Fibroblast of the conjunctiva (primary cell): ENCODE measurements around the gene KRT79.
"Not testable (repeated sequence)": the region's sequence is repeated elsewhere in the genome, so short reads cannot be mapped to it uniquely, and the experiment has no call there.

Source experiments
- DNase-seq: peaks from one replicate; pipeline ENCODE4 v3.0.0-alpha.2; 2010; ENCODE audit warnings: low read depth

KRT79 gene

GRCh38 chr12:52833922-52834726 is at the start of gene KRT79:
TSS of gene KRT79 (minus strand) at chr12:52834311. CDS start at chr12:52834260, 51 bp downstream.
- DNase-seq, result no peak

- not testable (repeated sequence) for DNase-seq
These were observed 46.4 kb upstream of the KRT79 start for GRCh38 chr12:52880499-52880898.

- DNase-seq, result peak; percentile 88
These were observed 45.6 kb upstream of the KRT79 start for GRCh38 chr12:52879394-52880351.

- DNase-seq, result no peak
These were observed 44.6 kb upstream of the KRT79 start for GRCh38 chr12:52878507-52879393.

GRCh38 chr12:52877242-52877641 is 43.1 kb upstream of the KRT79 start:
- no peak for DNase-seq

- no peak for DNase-seq
These were observed 42.3 kb upstream of the KRT79 start for GRCh38 chr12:52876372-52876771.

GRCh38 chr12:52874573-52875435 is 40.7 kb upstream of the KRT79 start:
- no peak for DNase-seq

- DNase-seq, result peak; percentile 89
These were observed 39.9 kb upstream of the KRT79 start for GRCh38 chr12:52873832-52874572.

GRCh38 chr12:52873513-52873831 is 39.4 kb upstream of the KRT79 start:
- no peak for DNase-seq

GRCh38 chr12:52872644-52873389 is 38.7 kb upstream of the KRT79 start:
- no peak for DNase-seq

GRCh38 chr12:52871291-52872039 is 37.4 kb upstream of the KRT79 start:
- DNase-seq, result peak; percentile 78

GRCh38 chr12:52870361-52871290 is 36.5 kb upstream of the KRT79 start:
- DNase-seq, result no peak

GRCh38 chr12:52867642-52868041 is 33.5 kb upstream of the KRT79 start:
- no peak for DNase-seq

- no peak for DNase-seq
These were observed 33.0 kb upstream of the KRT79 start for GRCh38 chr12:52867152-52867551.

GRCh38 chr12:52865090-52865944 is 31.2 kb upstream of the KRT79 start:
- DNase-seq, result no peak

- no peak for DNase-seq
These were observed 27.9 kb upstream of the KRT79 start for GRCh38 chr12:52862023-52862422.

GRCh38 chr12:52861511-52861910 is 27.4 kb upstream of the KRT79 start:
- no peak for DNase-seq
